Transverse colon (tissue), 3 donors: ENCODE measurements around the gene RAB36.

Experiments
- CTCF ChIP-seq, 5 experiments: fragments of 200-600 bp in 3 of 5; fragments of 450-650 bp in 2 of 5; sonication (generic) in 3 of 5; IDR thresholded peaks; 1 replicate in 2 of 5; 2 replicates in 3 of 5; pipeline ENCODE4 v1.5.1; 2016 to 2017; ENCODE audit warnings: antibody characterized with exemption in 5 of 5, inconsistent platforms in 3 of 5, mild to moderate bottlenecking in 2 of 5, moderate library complexity in 1 of 5
- EP300 ChIP-seq: sonication (generic); formaldehyde crosslinking; IDR thresholded peaks from one replicate; pipeline ENCODE4 v1.6.1; 2017; ENCODE audit warnings: antibody characterized with exemption, low read depth

GRCh38 chr22:23181721-23182308 is 36.5 kb downstream of the RAB36 start:
- TF ChIP-seq CTCF (IDR thresholded peaks at IDR 0.05): no peak
- no peak for TF ChIP-seq EP300
